ENCODE measurements around the gene ACSBG1. TPM values are rescaled to one million over a fixed set of nuclear protein-coding genes. Genes with fewer than 3 reads are reported as not detected.

ACSBG1 gene
- total RNA-seq, 4 donors from 2014 or later, result 75.9 to 131 (median 92.8) TPM

DNA sequence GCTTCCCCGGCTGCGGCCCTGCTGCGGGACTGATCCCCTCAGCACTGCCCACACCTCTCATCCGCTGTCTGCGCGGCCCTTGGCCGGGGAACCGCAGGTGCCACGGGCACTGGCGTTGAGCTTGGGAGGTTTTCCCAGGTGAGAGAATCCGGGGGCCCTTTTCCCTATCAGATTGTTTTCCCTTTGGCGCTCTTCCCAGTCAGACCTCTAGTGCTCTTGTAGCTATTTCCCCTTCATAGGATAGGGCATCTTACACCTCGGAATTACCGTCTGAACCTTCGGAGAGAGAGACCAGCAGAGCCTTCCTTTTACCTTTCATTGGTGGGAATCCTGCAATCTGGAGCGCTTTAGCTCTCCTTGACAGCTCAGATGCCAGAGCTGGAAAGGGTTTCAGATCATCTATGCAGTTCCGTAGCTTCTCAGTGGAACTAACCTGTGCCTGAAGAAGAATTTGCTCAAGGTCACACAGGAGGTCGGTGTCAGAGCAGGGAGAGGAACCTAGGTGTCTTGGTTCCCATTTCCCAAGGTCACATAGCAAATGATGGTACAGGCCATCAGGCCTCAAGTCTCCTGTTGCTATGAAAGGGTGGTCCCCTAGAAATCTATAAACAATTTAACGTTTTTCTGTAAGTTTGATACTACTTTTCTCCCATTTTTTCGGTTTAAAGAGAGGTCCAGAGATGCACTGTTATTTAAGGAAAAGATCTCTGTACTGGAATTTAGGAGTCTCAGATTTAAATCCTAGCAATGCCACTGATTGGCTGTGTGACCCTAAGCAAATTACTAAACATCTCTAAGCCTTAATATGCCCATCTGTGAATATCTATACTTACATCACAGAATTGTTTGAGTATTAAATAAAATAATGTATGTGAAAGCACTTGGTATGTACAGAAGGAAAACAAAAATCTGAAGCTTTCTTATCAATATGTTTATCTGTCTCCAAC is 84.3 kb downstream of the ACSBG1 start:
- 11 to 20% methylated on average over 15 to 19 of the region's 20 CpGs for WGBS, 2 donors
- peak overlapping the region; percentile 56 for H3K4me3 ChIP-seq (ENCODE audit: low read depth, poor library complexity, severe bottlenecking)
- intact Hi-C loops (cut with DNase I; ENCODE audit: low total_unique reads), result no loop called here

GRCh38 chr15:78149068-78149804 is 85.1 kb downstream of the ACSBG1 start, which contains the start of gene IDH3A:
TSS of gene IDH3A (plus strand) at chr15:78149362. CDS start at chr15:78149404, 42 bp downstream.
- H3K4me3 ChIP-seq (ENCODE audit: low read depth, poor library complexity, severe bottlenecking), result peak within 1 kb of the TSS; percentile 56
- intact Hi-C loops (cut with DNase I; ENCODE audit: low total_unique reads), result no loop called here
- WGBS, 2 donors, result 1 to 3% methylated on average over 8 to 31 of the region's 79 CpGs
- peak; percentile 98 to 100 for DNase-seq (ENCODE audit: low spot score in 2 of 2)
- no peak for TF ChIP-seq CTCF (IDR thresholded peaks at IDR 0.05)
- TF ChIP-seq POLR2A (IDR thresholded peaks at IDR 0.05), result no peak

More for the DNA sequence above, 84.3 kb downstream of the ACSBG1 start:
- DNase-seq (ENCODE audit: low spot score in 2 of 2), result no peak
- TF ChIP-seq CTCF (IDR thresholded peaks at IDR 0.05), result no peak
- no peak for TF ChIP-seq POLR2A (IDR thresholded peaks at IDR 0.05)

DNA sequence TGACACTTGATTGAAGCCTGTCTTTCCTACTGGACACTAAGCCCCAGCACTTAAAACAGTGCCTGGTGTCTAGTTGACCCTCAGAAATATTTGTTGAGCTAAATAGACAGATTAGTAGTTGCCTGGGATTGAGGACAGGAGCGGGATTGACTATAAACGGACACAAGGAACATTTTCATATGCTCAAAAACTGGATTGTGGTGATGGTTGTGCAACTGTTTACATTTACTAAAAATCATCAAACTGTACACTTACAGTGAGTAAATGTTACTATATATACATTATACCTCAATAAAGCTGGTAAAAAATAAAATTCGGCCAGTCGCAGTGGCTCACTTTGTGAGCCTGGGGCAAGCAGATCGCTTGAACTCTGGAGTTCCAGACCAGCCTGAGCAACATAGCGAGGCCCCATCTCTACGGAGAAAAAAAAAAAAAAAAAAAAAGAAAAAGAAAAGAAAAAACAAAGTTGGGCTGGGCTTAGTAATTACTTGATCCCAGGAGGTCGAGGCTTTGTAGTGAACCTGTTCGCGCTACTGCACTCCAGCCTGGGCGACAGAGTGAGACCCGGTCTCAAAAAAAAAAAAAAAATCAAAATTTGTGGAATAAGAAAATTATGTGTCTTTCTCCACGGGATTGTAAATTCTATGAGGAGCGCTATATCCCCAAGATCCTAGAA is 85.8 kb downstream of the ACSBG1 start:
- TF ChIP-seq POLR2A (IDR thresholded peaks at IDR 0.05) (no peak), CTCF (IDR thresholded peaks at IDR 0.05) (no peak)
- H3K4me3 ChIP-seq (ENCODE audit: low read depth, poor library complexity, severe bottlenecking), result peak overlapping the region; percentile 29
- intact Hi-C loops (cut with DNase I; ENCODE audit: low total_unique reads), result no loop called here
- 14 to 16% methylated on average over 14 of the region's 14 CpGs for WGBS, 2 donors
- DNase-seq (ENCODE audit: low spot score in 2 of 2), result no peak

GRCh38 chr15:78147566-78147965 is 86.8 kb downstream of the ACSBG1 start:
- no peak overlapping the region for H3K4me3 ChIP-seq (ENCODE audit: low read depth, poor library complexity, severe bottlenecking)
- no peak for TF ChIP-seq CTCF (IDR thresholded peaks at IDR 0.05)
- TF ChIP-seq POLR2A (IDR thresholded peaks at IDR 0.05), result no peak
- DNase-seq (ENCODE audit: low spot score in 2 of 2), result no peak
- intact Hi-C loops (cut with DNase I; ENCODE audit: low total_unique reads), result no loop called here
- WGBS, 2 donors, result 57 to 65% methylated on average over 6 of the region's 6 CpGs

- peak in 1 of 2 donors; percentile 20 for DNase-seq (ENCODE audit: low spot score in 2 of 2)
- intact Hi-C loops (cut with DNase I; ENCODE audit: low total_unique reads), result no loop called here
- WGBS, 2 donors, result 65 to 66% methylated on average over 4 of the region's 4 CpGs
- no peak overlapping the region for H3K4me3 ChIP-seq (ENCODE audit: low read depth, poor library complexity, severe bottlenecking)
- TF ChIP-seq CTCF (IDR thresholded peaks at IDR 0.05) (no peak), POLR2A (IDR thresholded peaks at IDR 0.05) (no peak)
Measured at GRCh38 chr15:78146425-78147154, 87.8 kb downstream of the ACSBG1 start.
